Prostate gland (tissue), 2 donors: ENCODE results near the gene MIPOL1.

ENCODE experiments used
- CTCF ChIP-seq, 4 experiments: fragments of 200-600 bp in 2 of 4; fragments of 450-650 bp in 2 of 4; sonication (generic) in 2 of 4; IDR thresholded peaks; 1 replicate in 3 of 4; 2 replicates in 1 of 4; pipeline ENCODE4 v1.5.1; 2016 to 2019; ENCODE audit warnings: antibody characterized with exemption in 4 of 4, mild to moderate bottlenecking in 2 of 4, moderate library complexity in 2 of 4
- POLR2AphosphoS5 ChIP-seq: sonication (generic); formaldehyde crosslinking; IDR thresholded peaks from one replicate; pipeline ENCODE4 v1.6.1; 2017; ENCODE audit warnings: antibody characterized with exemption

GRCh38 chr14:37422748-37423147 lies 225.0 kb downstream of the MIPOL1 start:
- TF ChIP-seq CTCF (IDR thresholded peaks at IDR 0.05) (no peak), POLR2AphosphoS5 (no peak)
